ENCODE data around the gene LOXL1.

LOXL1 gene

GRCh38 chr15:73987681-73988444 lies 61.6 kb downstream of the LOXL1 start:
- no peaks in the 10 kb centered on the region for H3K27me3 ChIP-seq
- H3K36me3 ChIP-seq, result no peaks in the 10 kb centered on the region
- H3K4me3 ChIP-seq (ENCODE audit: low read depth, low read length), result no peak overlapping the region
- peaks cover 13% of the 10 kb centered on the region for H3K4me1 ChIP-seq
- no peak for DNase-seq
- no peaks in the 10 kb centered on the region for H3K9me3 ChIP-seq
- TF ChIP-seq CTCF (IDR thresholded peaks at IDR 0.05; ENCODE audit: low read depth, low read length), result no peak

- H3K27me3 ChIP-seq, result no peaks in the 10 kb centered on the region
- H3K4me3 ChIP-seq (ENCODE audit: low read depth, low read length), result no peak overlapping the region
- no peaks in the 10 kb centered on the region for H3K9me3 ChIP-seq
- no peaks in the 10 kb centered on the region for H3K36me3 ChIP-seq
- H3K4me1 ChIP-seq, result peaks cover 13% of the 10 kb centered on the region
- DNase-seq, result no peak
- no peak for TF ChIP-seq CTCF (IDR thresholded peaks at IDR 0.05; ENCODE audit: low read depth, low read length)
Measured at GRCh38 chr15:73988445-73988969, 62.2 kb downstream of the LOXL1 start.

GRCh38 chr15:73989001-73989798 lies 62.9 kb downstream of the LOXL1 start:
- Histone ChIP-seq H3K4me1 (peaks cover 13% of the 10 kb centered on the region), H3K27me3 (no peaks in the 10 kb centered on the region), H3K9me3 (no peaks in the 10 kb centered on the region), H3K36me3 (no peaks in the 10 kb centered on the region), H3K4me3 (ENCODE audit: low read depth, low read length) (no peak overlapping the region)
- DNase-seq, result no peak
- no peak for TF ChIP-seq CTCF (IDR thresholded peaks at IDR 0.05; ENCODE audit: low read depth, low read length)

GRCh38 chr15:73990250-73991005 lies 64.2 kb downstream of the LOXL1 start:
- H3K9me3 ChIP-seq, result no peaks in the 10 kb centered on the region
- H3K4me3 ChIP-seq (ENCODE audit: low read depth, low read length), result no peak overlapping the region
- H3K36me3 ChIP-seq, result no peaks in the 10 kb centered on the region
- no peak for TF ChIP-seq CTCF (IDR thresholded peaks at IDR 0.05; ENCODE audit: low read depth, low read length)
- H3K4me1 ChIP-seq, result peaks cover 10% of the 10 kb centered on the region
- no peak for DNase-seq
- no peaks in the 10 kb centered on the region for H3K27me3 ChIP-seq

- peak; percentile 48 for DNase-seq
- Histone ChIP-seq H3K27me3 (no peaks in the 10 kb centered on the region), H3K9me3 (no peaks in the 10 kb centered on the region), H3K4me1 (peaks cover 4% of the 10 kb centered on the region; the same call in 1 of the 2 replicates), H3K36me3 (no peaks in the 10 kb centered on the region), H3K4me3 (ENCODE audit: low read depth, low read length) (peak overlapping the region; percentile 87)
- no peak for TF ChIP-seq CTCF (IDR thresholded peaks at IDR 0.05; ENCODE audit: low read depth, low read length)
Measured at GRCh38 chr15:73991260-73991659, 65.0 kb downstream of the LOXL1 start.

Data from BE2C (cell line).